ENCODE results near the gene LFNG. TPM values are rescaled to one million over a fixed set of nuclear protein-coding genes. Genes with fewer than 3 reads are reported as not detected.
A peak's percentile ranks its signal among the peaks of the same experiment; 100 is the strongest.

Gene LFNG
- total RNA-seq, 3 donors from 2014 or later (not counting 1 experiment from before 2014, with no cell fraction given) = 140 to 191 (median 176) TPM

- 96% methylated on average over 32 of the region's 32 CpGs for WGBS (ENCODE audit: insufficient coverage)
- Mint-ChIP-seq H3K4me3 (no peak overlapping the region), H3K9me3 (no peaks in the 10 kb centered on the region), H3K27me3 (ENCODE audit: low read depth in 2 of 2) (no peaks in the 10 kb centered on the region), H3K27ac (peak overlapping the region in 1 of 2 donors; percentile 21), H3K36me3 (no peaks in the 10 kb centered on the region), H3K4me1 (no peaks in the 10 kb centered on the region)
- TF ChIP-seq, protein P1, sequence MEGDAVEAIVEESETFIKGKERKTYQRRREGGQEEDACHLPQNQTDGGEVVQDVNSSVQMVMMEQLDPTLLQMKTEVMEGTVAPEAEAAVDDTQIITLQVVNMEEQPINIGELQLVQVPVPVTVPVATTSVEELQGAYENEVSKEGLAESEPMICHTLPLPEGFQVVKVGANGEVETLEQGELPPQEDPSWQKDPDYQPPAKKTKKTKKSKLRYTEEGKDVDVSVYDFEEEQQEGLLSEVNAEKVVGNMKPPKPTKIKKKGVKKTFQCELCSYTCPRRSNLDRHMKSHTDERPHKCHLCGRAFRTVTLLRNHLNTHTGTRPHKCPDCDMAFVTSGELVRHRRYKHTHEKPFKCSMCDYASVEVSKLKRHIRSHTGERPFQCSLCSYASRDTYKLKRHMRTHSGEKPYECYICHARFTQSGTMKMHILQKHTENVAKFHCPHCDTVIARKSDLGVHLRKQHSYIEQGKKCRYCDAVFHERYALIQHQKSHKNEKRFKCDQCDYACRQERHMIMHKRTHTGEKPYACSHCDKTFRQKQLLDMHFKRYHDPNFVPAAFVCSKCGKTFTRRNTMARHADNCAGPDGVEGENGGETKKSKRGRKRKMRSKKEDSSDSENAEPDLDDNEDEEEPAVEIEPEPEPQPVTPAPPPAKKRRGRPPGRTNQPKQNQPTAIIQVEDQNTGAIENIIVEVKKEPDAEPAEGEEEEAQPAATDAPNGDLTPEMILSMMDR (IDR thresholded peaks at IDR 0.05) = no peak
- intact Hi-C loops (cut with micrococcal nuclease) = no loop called here
- no peak overlapping the region for H3K27ac ChIP-seq (ENCODE audit: low read length)
- peaks cover 41% of the 10 kb centered on the region for H3K36me3 ChIP-seq (ENCODE audit: control insufficient read depth, insufficient read depth, low read length)
- H3K4me3 ChIP-seq (ENCODE audit: low read length) = no peak overlapping the region
- peak in 1 of 2 donors; percentile 19 for DNase-seq
- no peaks in the 10 kb centered on the region for H3K27me3 ChIP-seq (ENCODE audit: control insufficient read depth, insufficient read depth, low read length)
- H3K4me1 ChIP-seq (ENCODE audit: control insufficient read depth, insufficient read depth, low read length) = peaks cover 5% of the 10 kb centered on the region
- ATAC-seq = peak in 1 of 3 donors; percentile 6
- H3K9me3 ChIP-seq (ENCODE audit: control insufficient read depth, insufficient read depth, low read length) = no peaks in the 10 kb centered on the region
Measured at GRCh38 chr7:2539031-2539911, 19.7 kb downstream of the LFNG start.

- Histone ChIP-seq H3K4me1 (ENCODE audit: control insufficient read depth, insufficient read depth, low read length) (peaks cover 5% of the 10 kb centered on the region), H3K4me3 (ENCODE audit: low read length) (no peak overlapping the region), H3K27me3 (ENCODE audit: control insufficient read depth, insufficient read depth, low read length) (no peaks in the 10 kb centered on the region), H3K9me3 (ENCODE audit: control insufficient read depth, insufficient read depth, low read length) (no peaks in the 10 kb centered on the region), H3K27ac (ENCODE audit: low read length) (no peak overlapping the region), H3K36me3 (ENCODE audit: control insufficient read depth, insufficient read depth, low read length) (peaks cover 46% of the 10 kb centered on the region)
- no peak overlapping the region for H3K4me3 Mint-ChIP-seq
- intact Hi-C loops (cut with micrococcal nuclease) = no loop called here
- WGBS (ENCODE audit: insufficient coverage) = 97% methylated on average over 7 of the region's 7 CpGs
- no peaks in the 10 kb centered on the region for H3K9me3 Mint-ChIP-seq
- no peaks in the 10 kb centered on the region for H3K4me1 Mint-ChIP-seq
- no peaks in the 10 kb centered on the region for H3K36me3 Mint-ChIP-seq
- H3K27ac Mint-ChIP-seq = peak overlapping the region in 1 of 2 donors; percentile 21
- H3K27me3 Mint-ChIP-seq (ENCODE audit: low read depth in 2 of 2) = no peaks in the 10 kb centered on the region
- peak in 1 of 2 donors; percentile 13 for DNase-seq
- TF ChIP-seq, protein P1 (IDR thresholded peaks at IDR 0.05) = no peak
- no peak for ATAC-seq
Measured at GRCh38 chr7:2540133-2540532, 20.6 kb downstream of the LFNG start.

DNA sequence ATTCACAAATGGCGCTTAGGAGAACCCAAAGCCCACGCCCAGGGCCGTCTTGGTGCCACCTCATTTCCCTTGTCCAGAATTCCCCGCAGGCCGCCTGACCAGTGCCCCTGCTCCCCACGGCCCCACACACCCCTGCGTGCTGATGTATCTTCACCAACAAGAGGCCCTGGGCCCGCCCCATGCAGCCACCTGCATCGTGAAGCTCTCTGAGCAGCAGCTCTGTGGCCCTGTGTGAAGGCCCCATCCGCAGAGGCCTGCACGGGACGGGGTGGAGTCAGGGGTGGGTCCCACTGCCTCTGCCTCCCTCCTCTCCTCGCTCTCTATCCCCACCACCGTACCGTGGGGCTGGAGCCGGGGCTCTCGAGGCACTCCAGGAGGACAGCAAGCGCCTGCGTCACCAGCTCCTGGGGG lies 21.1 kb downstream of the LFNG start:
- ATAC-seq (no peak), DNase-seq (peak in 1 of 2 donors; percentile 17)
- H3K4me1 Mint-ChIP-seq = no peaks in the 10 kb centered on the region
- H3K27me3 ChIP-seq (ENCODE audit: control insufficient read depth, insufficient read depth, low read length) = no peaks in the 10 kb centered on the region
- peak overlapping the region in 1 of 2 donors; percentile 21 for H3K27ac Mint-ChIP-seq
- no peak overlapping the region for H3K4me3 Mint-ChIP-seq
- no peaks in the 10 kb centered on the region for H3K27me3 Mint-ChIP-seq (ENCODE audit: low read depth in 2 of 2)
- no peaks in the 10 kb centered on the region for H3K9me3 Mint-ChIP-seq
- H3K9me3 ChIP-seq (ENCODE audit: control insufficient read depth, insufficient read depth, low read length) = no peaks in the 10 kb centered on the region
- no peaks in the 10 kb centered on the region for H3K36me3 Mint-ChIP-seq
- H3K27ac ChIP-seq (ENCODE audit: low read length) = no peak overlapping the region
- WGBS (ENCODE audit: insufficient coverage) = 95% methylated on average over 17 of the region's 19 CpGs
- TF ChIP-seq, protein P1 (IDR thresholded peaks at IDR 0.05) = no peak
- no peak overlapping the region for H3K4me3 ChIP-seq (ENCODE audit: low read length)
- H3K4me1 ChIP-seq (ENCODE audit: control insufficient read depth, insufficient read depth, low read length) = peaks cover 5% of the 10 kb centered on the region
- intact Hi-C loops (cut with micrococcal nuclease) = no loop called here
- peaks cover 47% of the 10 kb centered on the region for H3K36me3 ChIP-seq (ENCODE audit: control insufficient read depth, insufficient read depth, low read length)

Data from natural killer cell (primary cell).